Mammary epithelial cell (primary cell): ENCODE measurements around the gene PPP4C.

Experiments used
- EZH2 ChIP-seq: IDR thresholded peaks from 2 replicates; pipeline ENCODE4 v1.6.1; 2012; ENCODE audit warnings: low read length, inconsistent platforms, borderline replicate concordance
- TF ChIP-seq, protein P1 (sequence below), 2 donors: IDR thresholded peaks in 1 of 2; conservative IDR thresholded peaks in 1 of 2; 2 replicates each; pipeline ENCODE4 v1.5.1; 2011 to 2012; ENCODE audit warnings: inconsistent platforms in 2 of 2, low read length in 2 of 2, mild to moderate bottlenecking in 2 of 2, control low read depth in 1 of 2, low read depth in 1 of 2; ENCODE audit not compliant: insufficient read depth in 1 of 2; ENCODE audit errors: extremely low read depth in 1 of 2

DNA sequence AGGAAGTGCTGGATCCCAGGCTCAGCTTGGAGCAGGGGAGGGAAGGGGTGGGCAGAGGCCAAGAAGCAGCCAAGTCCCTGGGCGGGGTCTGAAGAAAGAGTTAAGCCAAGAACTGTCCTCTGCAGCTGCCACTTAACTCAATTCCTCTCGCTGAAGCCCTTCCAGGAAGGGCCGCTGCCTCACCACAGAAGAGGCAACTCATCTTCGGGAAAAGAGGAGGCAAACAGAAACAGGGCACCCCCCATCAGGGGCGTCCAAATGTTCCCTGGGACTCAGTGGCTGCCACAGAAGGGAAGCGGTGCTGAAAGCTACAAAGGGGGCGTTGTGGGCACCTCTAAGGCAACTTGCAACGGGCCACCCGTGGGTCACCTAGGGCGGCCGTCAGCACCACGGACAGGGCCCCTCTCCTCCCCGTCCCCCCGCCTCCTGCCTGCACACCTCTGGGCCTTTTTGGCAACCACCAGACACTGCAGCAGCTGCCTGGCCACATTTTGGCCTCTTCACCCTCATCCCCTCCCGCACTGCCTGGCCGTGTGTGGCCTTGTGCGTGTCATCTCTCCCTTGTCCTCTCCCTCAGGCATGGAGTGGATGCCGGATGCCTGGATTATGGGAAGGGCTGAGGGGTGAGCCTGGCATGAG lies 47.2 kb upstream of the PPP4C start:
- TF ChIP-seq, protein P1, sequence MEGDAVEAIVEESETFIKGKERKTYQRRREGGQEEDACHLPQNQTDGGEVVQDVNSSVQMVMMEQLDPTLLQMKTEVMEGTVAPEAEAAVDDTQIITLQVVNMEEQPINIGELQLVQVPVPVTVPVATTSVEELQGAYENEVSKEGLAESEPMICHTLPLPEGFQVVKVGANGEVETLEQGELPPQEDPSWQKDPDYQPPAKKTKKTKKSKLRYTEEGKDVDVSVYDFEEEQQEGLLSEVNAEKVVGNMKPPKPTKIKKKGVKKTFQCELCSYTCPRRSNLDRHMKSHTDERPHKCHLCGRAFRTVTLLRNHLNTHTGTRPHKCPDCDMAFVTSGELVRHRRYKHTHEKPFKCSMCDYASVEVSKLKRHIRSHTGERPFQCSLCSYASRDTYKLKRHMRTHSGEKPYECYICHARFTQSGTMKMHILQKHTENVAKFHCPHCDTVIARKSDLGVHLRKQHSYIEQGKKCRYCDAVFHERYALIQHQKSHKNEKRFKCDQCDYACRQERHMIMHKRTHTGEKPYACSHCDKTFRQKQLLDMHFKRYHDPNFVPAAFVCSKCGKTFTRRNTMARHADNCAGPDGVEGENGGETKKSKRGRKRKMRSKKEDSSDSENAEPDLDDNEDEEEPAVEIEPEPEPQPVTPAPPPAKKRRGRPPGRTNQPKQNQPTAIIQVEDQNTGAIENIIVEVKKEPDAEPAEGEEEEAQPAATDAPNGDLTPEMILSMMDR (conservative IDR thresholded peaks at IDR 0.05 in 1 of 2, IDR thresholded peaks at IDR 0.05 in 1 of 2; ENCODE audit: extremely low read depth in 1 of 2, insufficient read depth in 1 of 2, low read depth in 1 of 2, low read length in 2 of 2) = no peak
- TF ChIP-seq EZH2 = no peak
